HG03469 (cell line): ENCODE measurements around the gene RPL12.
"Not testable (repeated sequence)": the region's sequence is repeated elsewhere in the genome, so short reads cannot be mapped to it uniquely, and the experiment has no call there.

Source experiments
- ATAC-seq: cut with Tn5 transposase; IDR thresholded peaks from one replicate; pipeline ENCODE4 v1.9.1; 2021; ENCODE audit warnings: mild to moderate bottlenecking, moderate library complexity, moderate number of reproducible peaks; ENCODE audit not compliant: unreplicated experiment

The RPL12 gene

GRCh38 chr9:127470662-127471061 is 19.5 kb upstream of the RPL12 start:
- no peak for ATAC-seq

- ATAC-seq = no peak
Observed at GRCh38 chr9:127467621-127468020, 16.4 kb upstream of the RPL12 start.

- not testable (repeated sequence) for ATAC-seq
Observed at GRCh38 chr9:127466407-127466917, 15.3 kb upstream of the RPL12 start.

GRCh38 chr9:127463911-127464310 is 12.7 kb upstream of the RPL12 start:
- no peak for ATAC-seq

GRCh38 chr9:127463382-127463781 is 12.2 kb upstream of the RPL12 start:
- ATAC-seq = no peak

- ATAC-seq = no peak
Observed at GRCh38 chr9:127458921-127459320, 7.7 kb upstream of the RPL12 start.

- ATAC-seq = no peak
Observed at GRCh38 chr9:127457191-127457878, 6.1 kb upstream of the RPL12 start.

GRCh38 chr9:127455324-127455992 is 4.3 kb upstream of the RPL12 start:
- ATAC-seq = no peak

- no peak for ATAC-seq
Observed at GRCh38 chr9:127452691-127453090, 1.5 kb upstream of the RPL12 start.

- ATAC-seq = no peak
Observed at GRCh38 chr9:127451858-127452656, 851 bp upstream of the RPL12 start.

GRCh38 chr9:127451608-127451857 is 327 bp upstream of the RPL12 start:
- ATAC-seq = peak; percentile 11

- no peak for ATAC-seq
Observed at GRCh38 chr9:127450243-127450760, 904 bp downstream of the RPL12 start.

GRCh38 chr9:127449332-127449966 is 1.8 kb downstream of the RPL12 start:
- no peak for ATAC-seq

- no peak for ATAC-seq
Observed at GRCh38 chr9:127448112-127448805, 2.9 kb downstream of the RPL12 start.

GRCh38 chr9:127447416-127448111 is 3.6 kb downstream of the RPL12 start:
- no peak for ATAC-seq

- no peak for ATAC-seq
Observed at GRCh38 chr9:127446713-127447415, 4.3 kb downstream of the RPL12 start.

- no peak for ATAC-seq
Observed at GRCh38 chr9:127445851-127446712, 5.1 kb downstream of the RPL12 start.
